HG02571 (cell line): ENCODE results near the gene BYSL.

Experiments
- ATAC-seq: cut with Tn5 transposase; IDR thresholded peaks from one replicate; pipeline ENCODE4 v1.9.1; 2021; ENCODE audit warnings: mild to moderate bottlenecking, moderate library complexity; ENCODE audit not compliant: unreplicated experiment

The BYSL gene

DNA sequence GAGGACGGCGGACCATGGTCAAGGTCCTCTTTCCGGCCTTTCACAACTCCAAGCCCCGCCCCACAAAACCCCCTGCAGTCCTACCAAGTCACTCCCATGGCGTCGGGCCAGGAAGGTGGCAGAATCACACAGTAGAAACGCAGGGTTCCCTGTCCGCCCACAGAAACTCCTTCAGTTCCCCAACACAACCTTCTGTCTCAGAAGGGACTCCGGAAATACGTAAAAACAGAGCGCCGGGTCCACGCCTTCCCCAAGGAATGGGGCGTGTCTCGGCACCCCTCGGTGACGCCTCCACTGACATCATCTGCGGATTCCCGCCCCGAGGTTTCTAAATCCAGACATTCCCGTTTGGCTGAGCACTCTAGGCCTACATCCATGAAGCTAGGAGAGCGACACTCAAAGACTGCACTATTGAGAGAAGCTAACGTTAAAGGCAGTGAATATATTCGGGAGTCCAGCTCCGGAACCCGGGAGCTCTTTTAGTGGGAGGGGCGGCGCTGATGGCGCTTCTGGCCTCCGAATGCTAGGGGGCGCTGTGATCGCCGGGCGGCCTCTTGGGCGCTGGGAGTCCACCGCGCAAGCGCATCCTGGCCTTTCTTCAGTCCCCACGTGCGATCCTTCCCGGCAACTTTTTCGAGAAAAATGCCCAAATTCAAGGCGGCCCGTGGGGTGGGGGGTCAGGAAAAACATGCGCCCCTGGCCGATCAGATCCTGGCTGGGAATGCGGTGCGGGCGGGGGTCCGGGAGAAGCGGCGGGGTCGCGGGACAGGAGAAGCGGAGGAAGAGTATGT lies at the start of gene BYSL, which contains the start of gene MED20:
Gene BYSL, plus strand, starts transcription at position 579 of the 791 bp plus-strand sequence. Its CDS starts 64 bp downstream, at position 643.
Gene MED20, minus strand, starts transcription at position 219 of the 791 bp plus-strand sequence. Its CDS starts 121 bp downstream, at position 98.
- peak; percentile 86 for ATAC-seq

DNA sequence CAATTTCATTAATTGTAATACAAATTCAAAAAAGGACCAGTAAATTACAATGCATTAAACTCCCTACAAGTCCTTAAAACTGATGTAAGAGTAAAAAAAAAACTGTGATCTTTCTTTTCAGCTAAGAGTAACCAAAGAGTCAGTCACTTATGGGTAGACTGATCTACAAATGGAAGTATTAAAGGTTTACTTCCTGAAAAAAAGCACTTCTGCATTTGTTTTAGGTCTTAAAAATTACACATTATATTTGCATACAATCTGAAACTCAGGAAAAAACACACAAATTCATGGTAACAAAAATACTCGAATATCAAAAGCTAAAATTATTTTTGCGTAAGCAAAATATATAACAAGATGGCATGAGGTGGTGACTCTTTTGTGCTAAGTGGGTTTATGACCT lies 49.6 kb upstream of the BYSL start:
- ATAC-seq = no peak

GRCh38 chr6:41872147-41872546 lies 49.2 kb upstream of the BYSL start:
- ATAC-seq = no peak

DNA sequence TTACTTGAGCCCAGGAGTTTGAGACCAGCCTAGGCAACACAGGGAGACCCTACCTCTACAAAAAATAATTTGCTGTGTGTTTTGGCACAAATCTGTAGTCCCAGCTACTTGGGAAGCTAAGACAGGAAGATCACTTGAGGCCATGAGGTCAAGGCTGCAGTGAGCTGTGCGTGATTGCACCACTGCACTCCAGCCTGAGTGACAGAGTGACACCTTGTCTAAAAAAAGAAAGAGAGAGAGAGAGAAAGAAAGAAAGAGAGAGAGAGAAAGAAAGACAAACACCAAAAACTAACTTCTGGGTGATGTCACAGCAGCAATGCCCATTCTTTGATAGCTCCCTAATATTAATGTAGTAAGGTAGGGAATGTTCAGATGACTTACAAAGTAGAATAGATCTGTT lies 46.6 kb upstream of the BYSL start:
- no peak for ATAC-seq

DNA sequence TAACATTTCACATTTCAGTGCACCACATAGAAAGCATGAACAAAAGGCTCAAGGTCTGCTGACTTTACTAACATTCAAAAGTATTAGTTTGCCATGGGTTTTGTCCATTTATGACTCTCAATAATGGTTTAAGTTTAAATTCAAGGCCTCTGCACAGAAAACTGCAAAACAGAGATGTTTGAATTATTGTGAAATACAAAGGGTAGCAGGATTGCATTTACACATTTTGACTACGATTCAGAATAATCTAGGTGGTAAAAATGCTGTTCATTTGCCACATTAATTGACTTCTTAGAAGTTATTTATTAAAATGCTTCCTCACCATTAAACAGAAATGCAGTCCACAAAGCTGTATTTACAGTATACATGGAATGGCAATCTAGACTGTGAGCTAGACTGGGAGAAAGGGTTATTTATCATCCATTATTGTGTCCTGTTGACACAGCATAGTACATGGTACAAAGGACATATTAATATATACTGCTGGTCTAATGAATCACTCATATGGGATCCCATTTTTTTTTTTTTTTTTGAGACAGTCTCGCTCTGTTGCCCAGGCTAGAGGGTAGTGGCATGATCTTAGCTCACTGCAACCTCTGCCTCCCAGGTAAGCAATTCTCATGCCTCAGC lies 44.1 kb upstream of the BYSL start:
- no peak for ATAC-seq

- ATAC-seq = no peak
Measured at GRCh38 chr6:41878246-41878645, 43.1 kb upstream of the BYSL start.

GRCh38 chr6:41878961-41879405 lies 42.3 kb upstream of the BYSL start:
- ATAC-seq = no peak

DNA sequence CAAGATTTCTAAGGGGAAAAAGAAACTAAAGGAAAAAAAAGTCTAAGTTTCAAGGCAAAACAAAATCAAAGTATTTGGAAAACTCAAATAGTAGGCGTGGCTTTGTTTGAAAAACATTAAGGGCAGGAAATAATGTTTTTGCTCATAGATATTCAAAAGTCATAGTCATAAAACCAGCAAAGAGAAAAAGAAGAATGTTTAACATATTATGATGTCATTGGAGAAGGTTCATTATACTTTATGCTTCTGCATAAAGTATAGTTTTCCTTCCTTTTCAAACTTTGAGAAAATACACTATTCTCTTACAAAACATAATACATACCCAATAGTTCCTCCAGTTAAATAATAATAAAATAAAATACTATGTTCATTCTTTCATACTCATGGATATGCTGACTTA lies 39.8 kb upstream of the BYSL start:
- ATAC-seq = no peak

DNA sequence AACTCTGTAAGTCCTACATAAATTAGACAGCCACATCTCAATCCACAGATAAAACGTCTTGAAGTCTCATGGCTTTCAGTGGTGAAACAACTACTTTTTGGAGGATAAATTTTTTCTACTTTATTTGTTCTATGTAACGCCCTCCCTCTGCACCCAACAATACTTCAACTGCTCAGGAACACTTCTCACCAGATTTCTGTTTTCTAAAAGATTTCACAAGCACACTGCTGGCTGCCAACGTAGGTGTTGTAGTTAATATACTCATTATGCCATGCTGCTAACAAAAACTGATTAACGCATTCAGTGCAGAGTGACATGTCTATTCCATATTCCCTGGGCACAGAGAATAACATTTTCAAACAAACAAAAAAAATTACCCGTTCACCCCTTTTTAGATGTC lies 36.3 kb upstream of the BYSL start:
- no peak for ATAC-seq

DNA sequence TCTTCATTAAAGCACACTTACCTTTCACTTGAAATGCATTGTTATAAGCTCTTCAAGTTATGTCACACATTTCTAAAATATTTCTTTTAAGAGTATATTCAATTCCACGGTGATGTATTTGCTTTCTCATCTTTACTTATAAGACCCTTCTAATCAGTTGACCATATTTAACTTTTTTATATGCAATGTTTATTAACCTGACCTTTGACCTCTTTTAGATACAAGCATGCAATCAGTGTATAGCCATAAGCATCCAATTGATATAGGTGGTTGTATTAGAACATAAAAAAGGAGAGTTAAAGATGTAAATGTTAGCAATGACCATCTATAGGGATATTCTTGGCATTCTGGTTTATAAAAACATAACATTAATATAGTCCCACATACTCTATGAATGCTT lies 35.4 kb upstream of the BYSL start:
- no peak for ATAC-seq

DNA sequence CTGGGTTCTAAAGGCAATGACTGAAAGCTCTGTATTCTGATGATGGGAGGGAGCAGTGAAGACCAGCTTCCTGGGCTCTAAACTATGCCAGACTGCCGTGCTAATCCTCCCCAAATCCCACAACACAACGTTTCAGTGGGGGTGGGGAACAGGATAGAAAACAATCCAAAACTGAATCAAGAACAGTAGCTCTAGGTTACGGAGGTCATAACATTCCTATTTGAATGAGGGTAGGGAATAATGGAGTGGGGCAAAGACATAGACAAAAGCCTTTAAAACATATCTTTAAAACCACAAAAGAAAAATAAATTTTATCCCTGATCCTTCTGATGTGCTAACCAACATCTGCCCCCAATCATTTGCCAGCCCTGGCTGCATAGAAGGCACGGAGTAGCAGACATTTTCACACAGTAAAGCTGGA lies 34.0 kb upstream of the BYSL start:
- no peak for ATAC-seq

DNA sequence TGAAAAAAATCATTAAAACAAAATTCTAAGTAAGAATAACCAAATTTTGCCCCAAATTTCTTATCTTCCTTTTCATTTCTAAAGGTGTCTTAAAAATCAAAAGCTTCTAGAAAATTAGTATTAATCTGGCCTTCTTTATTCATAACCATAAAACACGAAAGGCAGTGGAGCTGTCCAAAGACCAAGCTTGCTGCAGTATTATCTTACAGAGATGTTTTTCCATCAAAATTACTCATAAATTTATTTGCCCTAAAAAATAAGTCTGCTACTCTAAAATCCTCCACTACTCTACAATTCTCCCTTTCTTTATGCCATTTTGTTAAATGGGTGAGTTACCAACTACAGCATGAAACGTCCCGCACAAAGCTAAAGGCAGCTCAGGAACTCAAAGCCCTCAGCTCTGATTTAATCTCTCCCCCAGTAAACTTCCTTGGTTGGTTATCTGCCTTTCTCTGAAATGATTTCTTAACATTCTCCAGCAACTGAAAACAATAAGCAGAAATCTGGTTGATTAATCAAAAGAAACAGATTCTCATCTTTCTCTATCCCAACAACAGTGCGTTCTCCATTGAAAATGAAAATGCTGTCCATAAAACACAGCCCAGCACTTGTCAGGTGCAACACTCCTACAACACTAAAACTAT lies 28.3 kb upstream of the BYSL start:
- ATAC-seq = no peak

GRCh38 chr6:41894366-41895299 lies 26.7 kb upstream of the BYSL start:
- peak; percentile 35 for ATAC-seq

DNA sequence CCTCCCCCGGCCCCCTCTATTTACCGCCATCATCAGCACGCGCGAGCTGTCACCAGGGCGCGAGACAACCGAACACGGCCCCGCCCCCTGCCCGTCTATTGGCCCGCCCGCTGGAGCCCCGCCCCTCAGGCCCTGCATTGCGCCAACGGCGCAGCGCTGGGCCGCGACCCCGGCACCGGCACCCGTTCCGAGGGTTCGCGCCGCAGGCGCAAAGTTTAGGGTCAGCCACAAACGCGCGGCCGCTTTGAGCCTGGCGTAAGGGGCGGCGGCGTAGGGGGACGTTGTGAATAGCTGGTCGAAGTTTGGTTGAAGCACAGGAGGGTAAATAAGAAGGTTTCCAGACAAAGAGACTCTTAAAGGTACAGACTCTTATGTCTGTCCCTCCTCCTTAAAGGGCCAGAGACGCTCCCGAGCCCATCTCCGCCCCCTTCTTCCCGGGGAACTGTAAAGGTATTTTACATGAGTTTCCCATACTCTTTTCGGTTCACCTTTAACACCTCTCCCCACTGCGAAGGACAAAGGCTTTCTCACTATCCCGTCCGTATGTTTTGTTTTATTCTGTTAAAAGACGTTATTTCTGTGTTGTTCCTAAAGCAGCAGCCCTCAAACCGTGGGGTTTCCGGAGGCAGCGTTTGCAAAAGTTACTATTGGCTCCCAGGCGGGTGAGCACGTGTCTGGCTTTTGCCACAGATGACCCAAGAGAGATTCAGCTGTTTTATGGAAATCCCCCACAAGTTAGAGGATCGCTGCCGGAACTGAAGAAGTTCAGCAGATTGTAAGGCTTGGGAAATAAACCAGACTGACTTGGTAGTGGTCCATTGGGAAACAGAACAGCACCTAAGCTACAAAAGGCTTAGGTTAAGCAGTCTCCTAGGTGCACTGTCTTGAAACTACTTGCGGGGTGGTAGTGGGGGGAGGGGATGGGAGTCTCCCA lies 25.7 kb upstream of the BYSL start, which contains the start of gene USP49:
Gene USP49, minus strand, starts transcription at position 76 of the 934 bp plus-strand sequence. CDS start 88,392 bp downstream, outside the sequence.
- peak; percentile 78 for ATAC-seq

DNA sequence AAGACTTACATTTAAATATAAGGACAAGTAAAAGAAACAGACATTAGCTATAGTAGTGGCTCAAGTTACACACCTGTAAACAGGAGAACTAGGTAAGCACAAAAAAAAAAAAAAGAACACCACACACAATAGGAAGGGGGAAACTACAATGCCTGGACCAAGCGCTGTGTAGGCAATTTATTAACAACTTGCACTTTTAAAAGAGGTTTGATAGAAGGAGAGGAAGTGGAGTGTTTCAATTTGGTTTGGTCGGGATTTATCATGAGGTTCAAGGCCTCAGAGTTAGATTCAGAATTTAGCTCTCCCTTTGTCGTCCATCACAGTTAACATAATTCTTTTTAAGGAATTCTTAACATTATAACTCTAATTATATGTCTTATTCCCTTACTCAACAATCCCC lies 25.0 kb upstream of the BYSL start:
- ATAC-seq = no peak

- ATAC-seq = no peak
Measured at GRCh38 chr6:41900861-41901260, 20.4 kb upstream of the BYSL start.

DNA sequence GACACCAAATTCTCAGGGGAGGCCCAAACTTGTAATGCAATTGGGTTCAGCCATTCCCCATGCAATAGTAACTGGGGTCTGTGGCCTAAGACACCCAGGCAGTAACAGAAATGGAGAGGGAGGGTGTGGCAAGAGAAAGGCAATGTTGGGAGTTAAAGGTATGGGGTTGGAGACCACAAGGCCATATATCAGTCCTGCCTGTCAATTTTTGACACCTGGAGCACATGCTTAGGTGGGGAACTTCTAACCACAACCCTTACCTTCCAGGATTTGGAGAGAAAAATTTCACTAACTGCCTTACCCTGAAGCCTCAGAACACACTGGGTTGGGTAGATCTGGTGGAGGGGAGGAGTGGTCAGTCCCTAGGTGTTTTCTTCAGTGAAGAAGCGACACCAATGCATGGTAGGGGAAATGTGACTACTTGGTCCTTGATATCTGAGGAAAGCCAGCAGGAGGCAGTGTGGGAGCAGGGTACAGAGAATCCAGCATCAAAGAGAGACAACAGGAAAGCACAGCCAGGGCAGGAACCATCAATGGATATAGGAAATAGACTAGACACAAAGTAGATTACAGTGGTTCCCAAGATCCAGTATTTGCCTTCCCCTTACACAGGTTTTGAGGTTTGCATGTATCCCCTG lies 19.3 kb upstream of the BYSL start:
- ATAC-seq = no peak

DNA sequence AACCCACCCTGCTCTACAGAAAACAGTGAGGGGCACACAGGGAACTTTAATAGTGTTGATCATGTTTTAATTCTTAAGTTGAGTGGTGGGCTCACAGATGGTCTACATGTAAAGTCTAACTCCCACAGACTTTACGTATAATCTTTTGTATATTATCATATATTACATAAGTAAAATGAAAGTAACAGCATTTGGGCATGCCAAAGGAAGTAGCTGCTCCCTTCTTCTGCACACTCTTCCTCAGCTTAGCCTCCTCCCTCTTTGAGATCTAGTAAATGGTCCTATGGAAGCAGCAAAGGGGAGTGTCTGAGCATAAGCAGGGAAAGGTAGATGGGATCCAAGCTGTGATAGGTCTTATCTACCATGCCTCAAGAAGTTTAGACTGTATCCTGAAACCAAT lies 11.6 kb upstream of the BYSL start:
- no peak for ATAC-seq

DNA sequence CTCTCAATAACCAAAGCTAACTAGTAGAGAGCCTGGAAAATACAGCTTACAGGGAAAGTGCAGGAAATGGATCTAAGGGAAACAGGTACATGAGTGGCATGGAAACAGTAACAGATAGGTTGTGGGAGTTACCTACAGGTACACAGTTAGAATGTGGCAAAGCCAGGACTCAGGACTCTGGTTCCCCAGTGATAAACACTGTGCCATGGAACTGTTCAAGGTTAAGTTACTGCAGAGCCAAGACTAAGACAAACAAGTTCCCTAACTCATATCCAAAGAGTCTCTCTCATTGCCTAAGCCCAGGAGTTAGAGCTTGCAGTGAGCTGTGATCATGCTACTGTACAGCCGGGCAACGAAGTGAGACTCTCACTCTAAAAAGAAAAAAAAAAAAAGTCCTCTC lies 7.0 kb upstream of the BYSL start:
- no peak for ATAC-seq
